Islet precursor cell (in vitro differentiated cells): ENCODE results near the gene SERPING1.
"Not testable (repeated sequence)": the region's sequence is repeated elsewhere in the genome, so short reads cannot be mapped to it uniquely, and the experiment has no call there.

Experiments
- DNase-seq: peaks from one replicate; pipeline ENCODE4 v3.0.0-alpha.2; 2018

SERPING1 gene

GRCh38 chr11:57638811-57639320 is 41.4 kb downstream of the SERPING1 start:
- DNase-seq, result no peak

DNA sequence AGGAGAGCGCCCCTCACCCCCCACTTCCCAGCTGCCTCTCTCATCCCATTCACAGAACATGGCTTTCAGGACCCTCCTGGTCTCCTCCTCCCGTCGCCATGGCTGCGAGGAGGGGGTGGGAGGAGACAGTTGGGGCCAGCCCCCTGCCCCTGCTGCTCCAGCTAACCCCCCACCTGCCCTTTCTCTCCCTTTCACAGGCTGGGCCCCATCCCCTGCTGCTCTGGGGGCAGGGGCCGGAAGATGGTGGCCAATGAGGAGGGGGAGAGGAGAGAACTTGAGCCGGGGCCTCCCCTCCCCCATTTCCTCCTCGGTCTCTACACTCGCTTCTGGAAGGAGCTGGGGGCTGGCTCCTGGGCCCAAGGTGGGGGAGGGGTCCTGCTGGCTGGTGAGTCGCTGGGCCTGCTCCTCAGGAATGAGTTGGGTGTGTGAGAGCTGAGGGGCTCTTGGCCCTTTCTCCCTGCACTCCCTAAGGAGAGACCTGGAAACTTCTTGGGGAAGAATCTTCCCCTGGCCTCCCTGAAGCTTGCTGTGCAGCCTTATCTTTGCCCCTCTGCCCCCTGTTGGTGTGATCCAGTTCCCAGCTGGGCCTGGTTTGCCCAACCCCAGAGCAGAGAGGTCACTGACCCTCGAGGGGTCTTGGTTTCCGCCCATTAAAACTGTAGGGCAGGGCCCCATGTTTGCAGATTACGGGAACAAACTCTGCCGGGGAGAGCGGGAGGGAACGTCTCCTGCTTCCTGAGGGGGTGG is 42.0 kb downstream of the SERPING1 start:
- DNase-seq, result peak; percentile 99

- no peak for DNase-seq
Observed at GRCh38 chr11:57640068-57640800, 42.7 kb downstream of the SERPING1 start.

DNA sequence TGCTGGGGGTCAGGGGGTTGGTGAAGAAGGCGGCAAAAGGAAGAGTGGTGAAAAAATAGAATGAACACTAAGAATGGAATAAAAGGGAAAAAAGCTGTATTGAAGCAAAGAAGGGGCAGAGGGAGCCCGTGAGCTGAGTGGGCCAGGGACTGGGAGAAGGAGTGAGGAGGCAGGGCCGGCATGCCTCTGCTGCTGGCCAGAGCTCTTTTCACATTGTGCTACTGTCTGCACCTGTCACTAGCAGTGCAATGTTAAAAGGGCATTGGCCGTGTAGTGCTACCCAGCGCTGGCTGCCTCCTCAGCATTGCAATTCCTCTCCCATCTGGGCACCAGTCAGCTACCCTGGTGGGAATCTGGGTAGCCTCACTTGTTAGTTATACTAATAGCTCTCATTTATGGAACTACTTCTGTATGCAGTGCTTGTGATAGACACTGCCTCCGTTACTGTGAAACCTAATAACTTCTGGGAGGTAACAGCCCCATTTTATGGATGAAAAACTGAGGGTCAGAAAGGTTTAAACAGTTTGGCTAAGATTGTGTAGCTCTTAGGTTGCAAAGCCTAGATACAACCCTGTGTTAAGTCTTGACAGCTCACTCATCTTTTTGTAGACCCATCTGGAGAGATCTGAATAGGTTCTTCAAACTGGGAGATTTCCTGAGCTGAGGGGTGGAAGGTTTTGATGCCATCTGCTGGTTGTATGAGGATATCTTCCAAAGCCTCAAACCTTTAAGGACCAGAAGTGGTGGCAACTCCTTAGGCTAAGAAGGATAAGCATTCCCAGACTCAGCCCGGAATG is 43.7 kb downstream of the SERPING1 start:
- DNase-seq, result no peak

GRCh38 chr11:57643802-57644201 is 46.3 kb downstream of the SERPING1 start:
- no peak for DNase-seq

- DNase-seq, result peak; percentile 89
Observed at GRCh38 chr11:57644748-57645688, 47.5 kb downstream of the SERPING1 start.

DNA sequence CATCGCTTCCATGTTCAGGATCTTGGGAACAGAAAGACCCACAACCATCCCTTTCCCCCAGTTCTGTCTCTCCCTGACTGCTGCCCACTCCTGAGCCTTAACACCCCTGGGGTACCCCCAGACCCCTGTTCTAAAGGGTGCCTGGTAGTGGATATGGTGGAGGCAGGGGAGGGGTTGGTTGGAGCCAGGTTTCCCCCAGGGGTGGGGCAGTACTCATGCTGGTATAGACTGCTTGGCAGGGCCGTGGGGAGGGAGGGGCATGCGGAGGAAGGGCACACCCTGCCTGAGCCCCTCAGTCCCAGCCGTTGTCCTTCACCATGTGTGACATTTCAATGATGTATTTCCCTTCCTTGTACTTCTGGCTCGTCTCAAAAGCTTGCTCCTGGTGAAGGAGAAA is 48.2 kb downstream of the SERPING1 start:
- no peak for DNase-seq

- DNase-seq, result no peak
Observed at GRCh38 chr11:57646194-57646798, 48.8 kb downstream of the SERPING1 start.

GRCh38 chr11:57646799-57647303 is 49.4 kb downstream of the SERPING1 start:
- DNase-seq, result peak; percentile 66

- DNase-seq, result no peak
Observed at GRCh38 chr11:57647372-57647771, 49.9 kb downstream of the SERPING1 start.

- DNase-seq, result no peak
Observed at GRCh38 chr11:57647960-57648800, 50.7 kb downstream of the SERPING1 start.

DNA sequence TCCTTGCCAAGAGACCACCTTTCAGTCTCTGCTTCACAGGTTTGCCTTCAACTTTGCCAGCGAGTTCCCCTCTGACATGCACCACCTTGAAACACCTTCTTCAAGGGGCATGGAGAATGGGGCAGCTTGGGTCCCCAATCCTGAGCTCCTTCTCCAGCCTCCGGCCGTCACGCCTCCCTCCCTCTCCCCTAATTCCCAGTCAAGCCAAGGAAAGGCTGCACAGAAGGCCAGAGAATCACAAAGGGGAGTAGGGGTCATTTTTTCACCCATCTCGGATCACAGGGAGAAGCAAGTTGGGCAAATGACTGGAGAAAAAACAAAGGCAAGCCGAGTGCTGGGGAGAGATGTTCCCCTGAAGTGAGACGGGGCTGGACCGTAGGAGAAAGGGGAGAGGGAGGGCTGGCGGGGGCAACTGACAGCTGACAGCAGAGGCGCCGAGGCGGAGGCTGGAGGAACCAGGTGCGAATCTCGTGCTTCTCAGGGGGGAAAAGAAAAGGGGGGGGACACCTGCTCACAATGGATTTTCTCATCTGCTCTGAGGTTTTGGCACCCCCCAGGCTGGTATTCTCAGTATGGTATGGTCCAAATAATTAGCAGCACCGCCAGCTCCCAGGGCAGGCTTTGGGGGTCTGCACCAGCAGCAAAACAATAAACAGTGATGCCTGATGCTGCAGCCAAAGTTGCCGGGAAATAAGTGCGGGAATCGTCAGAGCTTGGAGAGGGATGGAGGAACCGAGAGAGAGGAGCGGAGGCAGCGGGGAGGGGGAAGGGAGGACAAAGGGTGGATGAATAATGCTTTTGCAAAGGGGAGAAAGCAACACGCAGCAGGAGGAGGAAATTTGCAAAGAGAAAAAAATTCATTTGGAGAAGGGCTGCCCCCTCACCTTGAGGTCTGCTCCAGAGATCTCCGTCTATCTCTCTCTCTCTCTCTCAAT is 51.6 kb downstream of the SERPING1 start:
- DNase-seq, result no peak

DNA sequence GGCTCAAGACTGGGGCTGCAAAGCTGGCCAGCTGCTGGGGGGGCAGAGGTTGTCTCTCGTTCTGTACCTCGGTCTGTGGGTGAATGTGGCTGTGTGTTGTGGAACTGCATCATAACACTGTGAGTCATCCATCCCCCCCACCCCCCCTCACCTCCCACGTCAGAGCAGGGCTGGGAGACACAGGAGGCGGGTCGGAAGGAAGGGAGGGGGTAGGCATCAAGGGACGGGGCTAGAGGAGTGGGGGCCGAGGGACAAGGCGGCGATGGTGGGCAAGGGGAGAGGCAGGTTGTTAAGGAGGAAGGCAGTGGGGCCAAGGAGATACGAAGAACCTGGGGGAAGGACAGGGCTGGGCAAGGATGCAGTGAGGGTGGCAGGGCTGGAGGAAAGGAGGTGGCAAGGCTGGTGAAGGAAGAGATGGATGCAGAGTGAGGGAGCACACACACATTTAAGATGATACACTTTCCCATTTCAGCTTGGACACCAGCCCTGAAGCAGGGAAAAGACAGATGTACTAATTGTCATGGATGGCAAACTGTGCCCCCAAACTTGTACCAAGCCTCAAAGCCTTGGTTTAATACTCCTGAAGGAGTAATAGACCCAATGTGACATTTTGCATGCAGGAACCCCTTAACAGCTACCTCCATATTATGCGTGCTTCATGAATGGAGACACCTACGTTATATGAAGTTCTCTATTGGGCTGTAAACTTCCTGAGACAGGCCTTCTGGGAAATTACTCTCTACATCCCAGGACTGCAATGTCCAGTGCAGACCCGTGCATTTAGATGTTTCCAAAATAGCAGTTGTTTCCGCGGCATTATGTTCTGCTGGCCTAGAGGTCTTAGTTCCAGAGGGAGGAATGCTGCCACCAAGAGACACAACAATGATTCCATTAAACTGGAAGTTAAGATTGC is 52.6 kb downstream of the SERPING1 start, which contains the start of gene YPEL4:
Gene YPEL4 (minus strand): TSS at position 87 of the 913 bp plus-strand sequence. CDS start 2,805 bp downstream, outside the sequence.
- DNase-seq, result peak; percentile 95

- DNase-seq, result no peak
Observed at GRCh38 chr11:57650739-57651090, 53.2 kb downstream of the SERPING1 start.

- DNase-seq, result no peak
Observed at GRCh38 chr11:57651408-57651807, 53.9 kb downstream of the SERPING1 start.

DNA sequence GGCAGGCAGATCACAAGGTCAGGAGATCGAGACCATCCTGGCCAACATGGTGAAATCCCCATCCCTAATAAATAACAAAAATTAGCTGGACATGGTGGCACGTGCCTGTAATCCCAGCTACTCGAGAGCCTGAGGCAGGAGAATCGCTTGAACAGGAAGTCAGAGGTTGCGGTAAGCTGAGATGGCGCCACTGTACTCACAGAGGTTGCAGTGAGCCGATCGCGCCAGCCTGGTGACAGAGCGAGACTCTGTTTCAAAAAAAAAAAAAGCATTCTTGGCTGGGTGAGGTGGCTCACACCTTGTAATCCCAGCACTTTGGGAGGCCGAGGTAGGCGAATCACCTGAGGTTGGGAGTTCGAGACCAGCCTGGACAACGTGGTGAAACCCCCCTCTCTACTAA is 54.7 kb downstream of the SERPING1 start:
- DNase-seq, result not testable (repeated sequence)

- no peak for DNase-seq
Observed at GRCh38 chr11:57652662-57653061, 55.2 kb downstream of the SERPING1 start.

DNA sequence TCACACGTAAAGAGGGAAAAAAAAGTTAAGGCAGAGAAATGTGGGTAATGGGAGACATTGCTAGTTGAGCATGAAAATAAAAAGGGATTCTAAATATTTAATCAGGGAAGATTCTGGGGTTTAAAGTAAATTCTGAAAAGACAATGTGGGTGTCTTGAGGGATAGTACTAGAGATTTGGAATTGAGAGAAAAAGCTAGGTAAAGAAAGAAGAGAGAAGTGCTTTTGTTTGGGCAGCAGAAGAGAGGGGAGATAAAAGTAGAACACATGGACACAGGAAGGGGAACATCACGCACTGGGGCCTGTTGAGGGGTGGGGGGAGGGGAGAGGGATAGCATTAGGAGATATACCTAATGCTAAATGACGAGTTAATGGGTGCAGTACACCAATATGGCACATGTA is 55.7 kb downstream of the SERPING1 start:
- no peak for DNase-seq
